Measurements from ENCODE around the gene TNFRSF1A. TPM values are rescaled to one million over a fixed set of nuclear protein-coding genes. Genes with fewer than 3 reads are reported as not detected.

TNFRSF1A gene
- total RNA-seq, 1 experiment from 2014 or later, result 108 TPM

- Histone ChIP-seq H3K27me3 (ENCODE audit: control insufficient read depth, insufficient read depth, low read length) (no peaks in the 10 kb centered on the region), H3K9me3 (ENCODE audit: control insufficient read depth, insufficient read depth, low read depth, low read length) (no peaks in the 10 kb centered on the region), H3K4me1 (ENCODE audit: control insufficient read depth, insufficient read depth, low read length) (no peaks in the 10 kb centered on the region), H3K4me3 (ENCODE audit: low read depth in 2 of 2, low read length in 2 of 2) (no peak overlapping the region), H3K36me3 (ENCODE audit: control insufficient read depth, insufficient read depth, low read length) (peaks cover 5% of the 10 kb centered on the region; the same call in 1 of the 2 replicates), H3K27ac (ENCODE audit: low read length) (no peak overlapping the region)
- no TSS peak for BruUV-seq (replicated peaks)
- CTCF ChIA-PET, result no interaction called here
- in situ Hi-C loops (cut with HindIII; ENCODE audit: low pct_unique_long_range_greater_than_20kb, low sequenced_read_pairs) (no loop called here), intact Hi-C loops (cut with micrococcal nuclease; ENCODE audit: unreplicated experiment) (no loop called here)
- DNase-seq (ENCODE audit: low read depth, low spot score) (no peak), ATAC-seq (no peak)
- TF ChIP-seq, protein P1, sequence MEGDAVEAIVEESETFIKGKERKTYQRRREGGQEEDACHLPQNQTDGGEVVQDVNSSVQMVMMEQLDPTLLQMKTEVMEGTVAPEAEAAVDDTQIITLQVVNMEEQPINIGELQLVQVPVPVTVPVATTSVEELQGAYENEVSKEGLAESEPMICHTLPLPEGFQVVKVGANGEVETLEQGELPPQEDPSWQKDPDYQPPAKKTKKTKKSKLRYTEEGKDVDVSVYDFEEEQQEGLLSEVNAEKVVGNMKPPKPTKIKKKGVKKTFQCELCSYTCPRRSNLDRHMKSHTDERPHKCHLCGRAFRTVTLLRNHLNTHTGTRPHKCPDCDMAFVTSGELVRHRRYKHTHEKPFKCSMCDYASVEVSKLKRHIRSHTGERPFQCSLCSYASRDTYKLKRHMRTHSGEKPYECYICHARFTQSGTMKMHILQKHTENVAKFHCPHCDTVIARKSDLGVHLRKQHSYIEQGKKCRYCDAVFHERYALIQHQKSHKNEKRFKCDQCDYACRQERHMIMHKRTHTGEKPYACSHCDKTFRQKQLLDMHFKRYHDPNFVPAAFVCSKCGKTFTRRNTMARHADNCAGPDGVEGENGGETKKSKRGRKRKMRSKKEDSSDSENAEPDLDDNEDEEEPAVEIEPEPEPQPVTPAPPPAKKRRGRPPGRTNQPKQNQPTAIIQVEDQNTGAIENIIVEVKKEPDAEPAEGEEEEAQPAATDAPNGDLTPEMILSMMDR (IDR thresholded peaks at IDR 0.05), result no peak
- POLR2A ChIA-PET, result no interaction called here
These were observed 44.6 kb upstream of the TNFRSF1A start for GRCh38 chr12:6386491-6386890.

- no TSS peak for BruUV-seq (replicated peaks)
- no peak for ATAC-seq
- H3K36me3 ChIP-seq (ENCODE audit: control insufficient read depth, insufficient read depth, low read length), result peaks cover 5% of the 10 kb centered on the region; the same call in 1 of the 2 replicates
- no peak overlapping the region for H3K27ac ChIP-seq (ENCODE audit: low read length)
- no peaks in the 10 kb centered on the region for H3K4me1 ChIP-seq (ENCODE audit: control insufficient read depth, insufficient read depth, low read length)
- POLR2A ChIA-PET, result no interaction called here
- no peak overlapping the region for H3K4me3 ChIP-seq (ENCODE audit: low read depth in 2 of 2, low read length in 2 of 2)
- DNase-seq (ENCODE audit: low read depth, low spot score), result no peak
- intact Hi-C loops (cut with micrococcal nuclease; ENCODE audit: unreplicated experiment), result no loop called here
- TF ChIP-seq POLR2AphosphoS5 (IDR thresholded peaks at IDR 0.05; ENCODE audit: low read depth, low read length) (no peak), SIN3A (IDR thresholded peaks at IDR 0.05; ENCODE audit: borderline replicate concordance, insufficient read depth, low read depth, low read length) (no peak), REST (IDR thresholded peaks at IDR 0.05; ENCODE audit: insufficient read depth in 1 of 2, low read depth in 2 of 2, low read length in 1 of 2) (no peak), TCF7L2 (IDR thresholded peaks at IDR 0.05; ENCODE audit: low read depth, low read length) (no peak)
- TF ChIP-seq, protein P1 (IDR thresholded peaks at IDR 0.05), result no peak
- H3K9me3 ChIP-seq (ENCODE audit: control insufficient read depth, insufficient read depth, low read depth, low read length), result no peaks in the 10 kb centered on the region
- in situ Hi-C loops (cut with HindIII; ENCODE audit: low pct_unique_long_range_greater_than_20kb, low sequenced_read_pairs), result no loop called here
- H3K27me3 ChIP-seq (ENCODE audit: control insufficient read depth, insufficient read depth, low read length), result no peaks in the 10 kb centered on the region
- CTCF ChIA-PET, result no interaction called here
These were observed 44.2 kb upstream of the TNFRSF1A start for GRCh38 chr12:6386038-6386437.
